Effector memory CD8-positive, alpha-beta T cell (primary cell): ENCODE data around the gene TBC1D12.
"Not testable (repeated sequence)": the region's sequence is repeated elsewhere in the genome, so short reads cannot be mapped to it uniquely, and the experiment has no call there.

Experiments
- ATAC-seq: fragments of 150-1000 bp; cut with Tn5 transposase; replicated peaks from 2 replicates; pipeline ENCODE4 v1.10.0; 2021; ENCODE audit warnings: mild to moderate bottlenecking, moderate library complexity
- DNase-seq, 3 experiments: peaks; one replicate each; pipeline ENCODE4 v3.0.0; 2021
- H3K27ac Mint-ChIP-seq, 2 donors: one replicate each; pipeline ENCODE4 v1.8.0; 2022; ENCODE audit warnings: mild to moderate bottlenecking in 2 of 2, mixed read lengths in 2 of 2, moderate library complexity in 2 of 2
- H3K27me3 Mint-ChIP-seq, 2 donors: one replicate each; pipeline ENCODE4 v1.8.0; 2022; ENCODE audit warnings: mixed read lengths in 2 of 2
- H3K36me3 Mint-ChIP-seq: one replicate; pipeline ENCODE4 v1.8.0; 2022; ENCODE audit warnings: mild to moderate bottlenecking, moderate library complexity, mixed read lengths; ENCODE audit not compliant: insufficient read depth
- H3K4me1 Mint-ChIP-seq, 2 donors: one replicate each; pipeline ENCODE4 v1.8.0; 2022; ENCODE audit warnings: low read depth in 2 of 2, mixed read lengths in 2 of 2
- H3K4me3 Mint-ChIP-seq, 2 donors: one replicate each; pipeline ENCODE4 v1.8.0; 2022; ENCODE audit warnings: mild to moderate bottlenecking in 2 of 2, mixed read lengths in 2 of 2, moderate library complexity in 2 of 2
- H3K9me3 Mint-ChIP-seq, 2 donors: one replicate each; pipeline ENCODE4 v1.8.0; 2022; ENCODE audit warnings: mixed read lengths in 2 of 2

TBC1D12 gene

GRCh38 chr10:94383530-94383929 is 18.8 kb upstream of the TBC1D12 start:
- Mint-ChIP-seq H3K4me3 (no peak overlapping the region), H3K36me3 (no peaks in the 10 kb centered on the region), H3K27ac (no peak overlapping the region), H3K4me1 (no peaks in the 10 kb centered on the region), H3K27me3 (peaks cover 8 to 23% of the 10 kb centered on the region in 2 donors), H3K9me3 (no peaks in the 10 kb centered on the region)
- ATAC-seq (no peak), DNase-seq (no peak)

GRCh38 chr10:94385733-94386132 is 16.6 kb upstream of the TBC1D12 start:
- not testable (repeated sequence) for H3K4me3 Mint-ChIP-seq, DNase-seq, H3K4me1 Mint-ChIP-seq, ATAC-seq, H3K27ac Mint-ChIP-seq, H3K9me3 Mint-ChIP-seq, H3K36me3 Mint-ChIP-seq
- H3K27me3 Mint-ChIP-seq: peaks cover 8 to 11% of the 10 kb centered on the region in 2 donors

GRCh38 chr10:94392117-94392516 is 10.2 kb upstream of the TBC1D12 start:
- H3K36me3 Mint-ChIP-seq, H3K9me3 Mint-ChIP-seq, ATAC-seq, DNase-seq, H3K4me1 Mint-ChIP-seq, H3K27me3 Mint-ChIP-seq, H3K27ac Mint-ChIP-seq, H3K4me3 Mint-ChIP-seq: not testable (repeated sequence)

- no peaks in the 10 kb centered on the region for H3K36me3 Mint-ChIP-seq
- DNase-seq: no peak
- ATAC-seq: no peak
- H3K27me3 Mint-ChIP-seq: peaks cover 36 to 42% of the 10 kb centered on the region in 2 donors
- H3K4me1 Mint-ChIP-seq: peaks cover 0 to 2% of the 10 kb centered on the region in 2 donors
- H3K4me3 Mint-ChIP-seq: no peak overlapping the region
- no peaks in the 10 kb centered on the region for H3K9me3 Mint-ChIP-seq
- H3K27ac Mint-ChIP-seq: no peak overlapping the region
Observed at GRCh38 chr10:94397549-94398370, 4.6 kb upstream of the TBC1D12 start.

- ATAC-seq: no peak
- no peak overlapping the region for H3K27ac Mint-ChIP-seq
- peaks cover 3 to 4% of the 10 kb centered on the region in 2 donors for H3K4me1 Mint-ChIP-seq
- H3K36me3 Mint-ChIP-seq: no peaks in the 10 kb centered on the region
- peaks cover 39 to 45% of the 10 kb centered on the region in 2 donors for H3K27me3 Mint-ChIP-seq
- H3K9me3 Mint-ChIP-seq: no peaks in the 10 kb centered on the region
- H3K4me3 Mint-ChIP-seq: no peak overlapping the region
- DNase-seq: no peak
Observed at GRCh38 chr10:94398762-94399161, 3.6 kb upstream of the TBC1D12 start.

GRCh38 chr10:94402843-94403379 is 570 bp downstream of the TBC1D12 start:
- Mint-ChIP-seq H3K4me3 (peak overlapping the region; percentile 71 to 73), H3K36me3 (no peaks in the 10 kb centered on the region), H3K4me1 (peaks cover 4 to 5% of the 10 kb centered on the region in 2 donors), H3K27ac (no peak overlapping the region), H3K9me3 (no peaks in the 10 kb centered on the region), H3K27me3 (peaks cover 67 to 80% of the 10 kb centered on the region in 2 donors)
- ATAC-seq: peak; percentile 31
- DNase-seq: no peak

GRCh38 chr10:94403380-94404213 is 1.3 kb downstream of the TBC1D12 start:
- peaks cover 4 to 5% of the 10 kb centered on the region in 2 donors for H3K4me1 Mint-ChIP-seq
- H3K27ac Mint-ChIP-seq: no peak overlapping the region
- peaks cover 69 to 85% of the 10 kb centered on the region in 2 donors for H3K27me3 Mint-ChIP-seq
- peak overlapping the region; percentile 71 to 73 for H3K4me3 Mint-ChIP-seq
- peak in 1 of 3 experiments; percentile 2 for DNase-seq
- H3K36me3 Mint-ChIP-seq: no peaks in the 10 kb centered on the region
- peak; percentile 73 for ATAC-seq
- H3K9me3 Mint-ChIP-seq: no peaks in the 10 kb centered on the region

- ATAC-seq: no peak
Observed at GRCh38 chr10:94405406-94405805, 3.1 kb downstream of the TBC1D12 start.

GRCh38 chr10:94407668-94408067 is 5.3 kb downstream of the TBC1D12 start:
- Mint-ChIP-seq H3K27me3 (peaks cover 59 to 74% of the 10 kb centered on the region in 2 donors), H3K4me3 (no peak overlapping the region), H3K4me1 (peaks cover 4 to 5% of the 10 kb centered on the region in 2 donors), H3K27ac (no peak overlapping the region), H3K9me3 (no peaks in the 10 kb centered on the region), H3K36me3 (no peaks in the 10 kb centered on the region)
- DNase-seq (no peak), ATAC-seq (no peak)

More at GRCh38 chr10:94405406-94405805, 3.1 kb downstream of the TBC1D12 start:
- Mint-ChIP-seq H3K4me1 (peaks cover 4 to 5% of the 10 kb centered on the region in 2 donors), H3K4me3 (no peak overlapping the region), H3K36me3 (no peaks in the 10 kb centered on the region), H3K27me3 (peaks cover 62 to 74% of the 10 kb centered on the region in 2 donors), H3K27ac (no peak overlapping the region), H3K9me3 (no peaks in the 10 kb centered on the region)
- DNase-seq: no peak

- Mint-ChIP-seq H3K4me1 (peaks cover 0 to 1% of the 10 kb centered on the region in 2 donors), H3K27me3 (peaks cover 52 to 76% of the 10 kb centered on the region in 2 donors), H3K4me3 (no peak overlapping the region), H3K27ac (no peak overlapping the region), H3K9me3 (no peaks in the 10 kb centered on the region), H3K36me3 (no peaks in the 10 kb centered on the region)
- ATAC-seq: no peak
- no peak for DNase-seq
Observed at GRCh38 chr10:94409021-94409657, 6.8 kb downstream of the TBC1D12 start.

- H3K9me3 Mint-ChIP-seq: no peaks in the 10 kb centered on the region
- H3K4me3 Mint-ChIP-seq: no peak overlapping the region
- H3K27me3 Mint-ChIP-seq: peaks cover 38 to 61% of the 10 kb centered on the region in 2 donors
- DNase-seq (no peak), ATAC-seq (no peak)
- peaks cover 0 to 1% of the 10 kb centered on the region in 2 donors for H3K4me1 Mint-ChIP-seq
- no peak overlapping the region for H3K27ac Mint-ChIP-seq
- H3K36me3 Mint-ChIP-seq: no peaks in the 10 kb centered on the region
Observed at GRCh38 chr10:94411304-94411703, 9.0 kb downstream of the TBC1D12 start.

GRCh38 chr10:94412449-94412848 is 10.1 kb downstream of the TBC1D12 start:
- ATAC-seq: no peak
- Mint-ChIP-seq H3K27me3 (peaks cover 35 to 53% of the 10 kb centered on the region in 2 donors), H3K36me3 (no peaks in the 10 kb centered on the region), H3K9me3 (no peaks in the 10 kb centered on the region), H3K27ac (no peak overlapping the region), H3K4me1 (peaks cover 0 to 1% of the 10 kb centered on the region in 2 donors), H3K4me3 (no peak overlapping the region)
- DNase-seq: no peak

- no peaks in the 10 kb centered on the region for H3K9me3 Mint-ChIP-seq
- no peak for DNase-seq
- no peak for ATAC-seq
- no peaks in the 10 kb centered on the region for H3K36me3 Mint-ChIP-seq
- no peak overlapping the region for H3K4me3 Mint-ChIP-seq
- H3K27me3 Mint-ChIP-seq: peaks cover 28 to 45% of the 10 kb centered on the region in 2 donors
- peaks cover 0 to 1% of the 10 kb centered on the region in 2 donors for H3K4me1 Mint-ChIP-seq
- no peak overlapping the region for H3K27ac Mint-ChIP-seq
Observed at GRCh38 chr10:94413361-94413760, 11.0 kb downstream of the TBC1D12 start.
